Lower lobe of right lung (tissue), 2 donors: Measurements from ENCODE around the gene SEC61A1. TPM values are rescaled to one million over a fixed set of nuclear protein-coding genes. Genes with fewer than 3 reads are reported as not detected.

ENCODE experiments used
- ATAC-seq, 2 donors: fragments of 200-7000 bp; cut with Tn5 transposase; one replicate each; pipeline ENCODE4 v1.9.1; 2020 to 2022; ENCODE audit warnings: mild to moderate bottlenecking in 2 of 2, moderate library complexity in 2 of 2
- DNase-seq: peaks from one replicate; pipeline ENCODE4 v3.0.0-alpha.2; 2020
- H3K27ac ChIP-seq: fragments of 200-600 bp; one replicate; pipeline ENCODE4 v1.8.0; 2022
- H3K27me3 ChIP-seq: fragments of 200-600 bp; one replicate; pipeline ENCODE4 v1.8.0; 2022; ENCODE audit warnings: low read depth
- H3K36me3 ChIP-seq: fragments of 200-600 bp; one replicate; pipeline ENCODE4 v1.8.0; 2022; ENCODE audit warnings: mild to moderate bottlenecking
- H3K4me1 ChIP-seq: fragments of 200-600 bp; one replicate; pipeline ENCODE4 v1.8.0; 2022
- H3K4me3 ChIP-seq: fragments of 200-600 bp; one replicate; pipeline ENCODE4 v1.8.0; 2022; ENCODE audit warnings: mild to moderate bottlenecking
- H3K9me3 ChIP-seq: fragments of 200-600 bp; one replicate; pipeline ENCODE4 v1.8.0; 2022
- intact Hi-C: fragments of 100-400 bp; cut with DNase I; formaldehyde crosslinking; loops from one replicate; pipeline ENCODE4 v1.11.0; 2022
- total RNA-seq: library from RNA; stranded (reverse); fragmentation: NEBNext Ultra II Directional; extraction: Animal tissue kit (Norgen Biotek cat#: 25700); gene quantifications from one replicate; pipeline ENCODE4 v1.2.1, GENCODE V29; 2021
- TF ChIP-seq, protein P1 (sequence below): fragments of 200-600 bp; IDR thresholded peaks from one replicate; pipeline ENCODE4 v1.8.0; 2022; ENCODE audit warnings: antibody characterized with exemption, mild to moderate bottlenecking
- donor health status: DM: no; HTN: yes; CAD: no; lungs with severe emphysema.

Gene SEC61A1
- total RNA-seq, 1 donor from 2014 or later = 152 TPM

GRCh38 chr3:128089135-128089534 is 36.9 kb downstream of the SEC61A1 start:
- H3K4me3 ChIP-seq = no peak overlapping the region
- H3K9me3 ChIP-seq = no peaks in the 10 kb centered on the region
- ATAC-seq (no peak), DNase-seq (no peak)
- H3K36me3 ChIP-seq = peaks cover 39% of the 10 kb centered on the region
- no peaks in the 10 kb centered on the region for H3K27me3 ChIP-seq
- intact Hi-C loops = no loop called here
- H3K4me1 ChIP-seq = no peaks in the 10 kb centered on the region
- TF ChIP-seq, protein P1, sequence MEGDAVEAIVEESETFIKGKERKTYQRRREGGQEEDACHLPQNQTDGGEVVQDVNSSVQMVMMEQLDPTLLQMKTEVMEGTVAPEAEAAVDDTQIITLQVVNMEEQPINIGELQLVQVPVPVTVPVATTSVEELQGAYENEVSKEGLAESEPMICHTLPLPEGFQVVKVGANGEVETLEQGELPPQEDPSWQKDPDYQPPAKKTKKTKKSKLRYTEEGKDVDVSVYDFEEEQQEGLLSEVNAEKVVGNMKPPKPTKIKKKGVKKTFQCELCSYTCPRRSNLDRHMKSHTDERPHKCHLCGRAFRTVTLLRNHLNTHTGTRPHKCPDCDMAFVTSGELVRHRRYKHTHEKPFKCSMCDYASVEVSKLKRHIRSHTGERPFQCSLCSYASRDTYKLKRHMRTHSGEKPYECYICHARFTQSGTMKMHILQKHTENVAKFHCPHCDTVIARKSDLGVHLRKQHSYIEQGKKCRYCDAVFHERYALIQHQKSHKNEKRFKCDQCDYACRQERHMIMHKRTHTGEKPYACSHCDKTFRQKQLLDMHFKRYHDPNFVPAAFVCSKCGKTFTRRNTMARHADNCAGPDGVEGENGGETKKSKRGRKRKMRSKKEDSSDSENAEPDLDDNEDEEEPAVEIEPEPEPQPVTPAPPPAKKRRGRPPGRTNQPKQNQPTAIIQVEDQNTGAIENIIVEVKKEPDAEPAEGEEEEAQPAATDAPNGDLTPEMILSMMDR = no peak
- no peak overlapping the region for H3K27ac ChIP-seq

DNA sequence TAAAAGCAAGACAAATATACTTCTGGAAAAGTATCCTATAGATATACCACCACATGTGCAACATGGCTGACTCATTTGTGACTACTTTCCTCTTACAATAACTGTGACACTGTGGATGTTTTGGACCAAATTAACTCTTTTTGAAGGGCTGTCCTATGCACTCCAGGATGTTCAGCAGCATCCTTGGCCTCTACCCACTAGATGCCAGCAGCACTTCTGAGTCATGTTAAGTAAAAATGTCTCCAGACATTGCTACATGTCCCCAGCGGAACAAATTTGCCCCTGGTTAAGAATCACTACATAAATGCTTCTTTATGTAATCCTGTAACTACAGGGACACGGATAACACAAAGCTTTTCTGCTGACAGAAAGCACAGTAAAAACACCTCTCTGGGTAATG is 39.3 kb downstream of the SEC61A1 start:
- ATAC-seq = no peak
- no peaks in the 10 kb centered on the region for H3K4me1 ChIP-seq
- no peak overlapping the region for H3K27ac ChIP-seq
- no peak for DNase-seq
- intact Hi-C loops = no loop called here
- H3K27me3 ChIP-seq = no peaks in the 10 kb centered on the region
- no peaks in the 10 kb centered on the region for H3K9me3 ChIP-seq
- H3K36me3 ChIP-seq = peaks cover 34% of the 10 kb centered on the region
- TF ChIP-seq, protein P1 = no peak
- H3K4me3 ChIP-seq = no peak overlapping the region

DNA sequence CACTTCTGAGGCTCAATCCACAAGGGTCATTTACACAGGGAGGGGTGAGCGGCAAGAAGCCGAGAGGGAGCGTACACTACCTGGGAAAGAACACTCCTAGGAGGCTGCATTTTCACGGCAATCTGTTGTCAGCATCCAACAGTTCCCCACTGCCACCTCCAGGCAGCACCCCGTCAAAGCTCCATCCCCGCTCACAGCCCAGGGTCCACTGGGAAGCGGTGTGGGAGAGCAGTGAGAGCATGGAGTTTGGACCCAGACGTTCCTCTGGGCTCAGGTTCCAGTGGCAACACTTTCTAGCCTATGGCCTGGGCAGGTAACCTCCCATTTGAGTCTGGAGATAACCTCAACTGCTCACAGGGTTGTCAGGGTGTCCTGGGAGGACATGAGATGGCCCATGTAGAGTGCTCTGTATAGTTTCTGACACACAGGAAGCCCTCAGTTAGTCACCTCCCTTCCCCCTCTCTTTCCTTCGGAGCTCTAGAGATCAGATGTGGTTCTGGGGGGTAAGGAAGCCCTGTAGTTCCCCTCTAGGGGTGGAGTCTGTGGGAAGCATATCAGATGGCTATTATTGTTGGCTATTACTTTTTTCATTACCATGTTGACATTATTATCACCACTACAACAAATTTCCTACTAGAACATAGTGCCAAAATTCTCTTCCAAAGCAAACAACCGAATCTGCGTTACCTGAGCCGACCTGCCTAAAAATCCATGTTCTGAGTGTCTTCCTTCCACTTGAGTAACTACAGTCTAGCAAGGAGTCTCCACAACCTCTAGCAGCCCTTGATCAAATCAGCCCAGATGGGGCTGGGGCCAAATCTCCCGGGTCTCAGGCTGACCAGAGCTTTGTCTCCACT is 42.3 kb downstream of the SEC61A1 start:
- H3K9me3 ChIP-seq = no peaks in the 10 kb centered on the region
- no peaks in the 10 kb centered on the region for H3K4me1 ChIP-seq
- TF ChIP-seq, protein P1 = no peak
- DNase-seq (no peak), ATAC-seq (peak in 1 of 2 donors; percentile 7)
- intact Hi-C loops = no loop called here
- H3K27ac ChIP-seq = no peak overlapping the region
- H3K27me3 ChIP-seq = no peaks in the 10 kb centered on the region
- peaks cover 51% of the 10 kb centered on the region for H3K36me3 ChIP-seq
- H3K4me3 ChIP-seq = no peak overlapping the region

DNA sequence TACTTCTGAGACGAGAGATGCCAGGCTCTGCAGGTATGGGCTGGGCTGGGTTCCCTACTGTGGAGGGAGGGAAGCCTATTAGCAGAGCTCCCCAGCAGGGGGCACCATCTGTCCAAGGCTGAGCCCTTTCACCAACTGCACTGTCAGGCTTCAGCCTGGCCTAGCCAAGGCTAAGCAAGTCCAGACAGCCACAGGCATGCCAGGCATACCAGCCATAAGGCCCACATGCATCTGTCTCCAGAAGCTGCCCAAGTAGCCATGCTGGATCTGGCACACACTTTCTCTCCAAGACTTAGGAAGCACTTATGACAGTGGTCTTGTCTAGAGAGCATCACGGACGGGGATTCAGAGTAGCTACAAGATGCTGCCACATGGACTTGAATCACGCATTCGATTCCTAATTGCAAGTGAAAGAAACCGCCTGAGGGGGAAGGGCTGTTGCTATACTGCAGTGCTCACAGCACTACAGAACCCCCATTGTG is 43.0 kb downstream of the SEC61A1 start:
- Histone ChIP-seq H3K9me3 (no peaks in the 10 kb centered on the region), H3K36me3 (peaks cover 59% of the 10 kb centered on the region), H3K27ac (no peak overlapping the region), H3K27me3 (no peaks in the 10 kb centered on the region), H3K4me1 (no peaks in the 10 kb centered on the region), H3K4me3 (no peak overlapping the region)
- intact Hi-C loops = no loop called here
- ATAC-seq = peak; percentile 95
- DNase-seq = peak; percentile 84
- TF ChIP-seq, protein P1 = peak; percentile 84

- TF ChIP-seq, protein P1 = no peak
- ATAC-seq (peak; percentile 44 to 50), DNase-seq (no peak)
- H3K36me3 ChIP-seq = peaks cover 85% of the 10 kb centered on the region
- no peaks in the 10 kb centered on the region for H3K9me3 ChIP-seq
- H3K27ac ChIP-seq = no peak overlapping the region
- no peaks in the 10 kb centered on the region for H3K27me3 ChIP-seq
- intact Hi-C loops = no loop called here
- no peak overlapping the region for H3K4me3 ChIP-seq
- no peaks in the 10 kb centered on the region for H3K4me1 ChIP-seq
Measured at GRCh38 chr3:128098234-128098633, 46.0 kb downstream of the SEC61A1 start.
